H1 (cell line): ENCODE measurements around the gene TEX28. TPM values are rescaled to one million over a fixed set of nuclear protein-coding genes. Genes with fewer than 3 reads are reported as not detected.

Source experiments
- JUND ChIP-seq: IDR thresholded peaks from 2 replicates; pipeline ENCODE4 v1.6.1; 2011; ENCODE audit warnings: mild to moderate bottlenecking, improper control_type of control experiment, low read length
- SIRT6 ChIP-seq: IDR thresholded peaks from one replicate; pipeline ENCODE4 v1.7.1; 2012; ENCODE audit warnings: low read length, inconsistent platforms
- TAF1 ChIP-seq: IDR thresholded peaks from 2 replicates; pipeline ENCODE4 v1.6.1; 2011; ENCODE audit warnings: mild to moderate bottlenecking, low read depth, low read length
- TEAD4 ChIP-seq: IDR thresholded peaks from 2 replicates; pipeline ENCODE4 v1.6.1; 2012; ENCODE audit warnings: low read depth, low read length, inconsistent platforms, mixed read lengths
- polyA plus RNA-seq, 7 experiments: library from polyadenylated mRNA; depleted of rRNA in 3 of 7; stranded (reverse) in 5 of 7; unstranded in 2 of 7; fragments of >200 nt in 5 of 7; fragments of 200-250 nt in 2 of 7; gene quantifications; 1 replicate in 5 of 7; 2 replicates in 1 of 7; 4 replicates in 1 of 7; pipeline versions ENCODE4 v1.2.1 to v1.2.3, GENCODE V29; 2011 to 2013; ENCODE audit warnings: missing spikeins in 2 of 7, mixed read lengths in 2 of 7
- total RNA-seq: library from RNA; stranded (reverse); fragmentation: NEBNext Ultra II Directional; extraction: Animal tissue kit (Norgen Biotek cat#: 25700); gene quantifications from 2 replicates; pipeline ENCODE4 v1.2.1, GENCODE V29; 2021
- TF ChIP-seq, protein P1 (sequence below): IDR thresholded peaks from 2 replicates; pipeline ENCODE4 v1.6.1; 2011; ENCODE audit warnings: low read length, improper control_type of control experiment

TEX28 gene
- total and polyA plus RNA-seq, 2 of the 8 experiments (the other 6 are each of a cell fraction or from before 2014, with no cell fraction given): not detected

DNA sequence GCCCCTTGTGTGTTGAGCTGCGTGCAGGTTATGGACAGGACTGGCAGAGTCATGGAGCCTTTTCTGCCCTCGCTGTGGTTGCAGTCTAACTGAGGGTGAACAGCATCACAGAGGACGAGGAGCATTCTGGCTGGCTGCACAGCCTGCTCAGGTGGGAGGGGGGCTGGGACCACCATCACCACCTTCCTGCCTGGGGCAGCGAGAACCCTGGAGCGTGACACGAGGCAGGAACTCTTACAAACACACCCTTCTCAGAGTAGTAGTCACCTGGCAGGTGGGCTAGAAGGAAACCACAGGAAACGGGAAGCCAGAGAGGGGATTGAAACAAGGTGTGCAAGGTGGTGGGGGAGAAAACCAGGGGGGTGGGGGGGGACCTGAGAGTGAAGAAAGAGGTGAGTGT lies 26.2 kb upstream of the TEX28 start (continued):
- TF ChIP-seq, protein P1, sequence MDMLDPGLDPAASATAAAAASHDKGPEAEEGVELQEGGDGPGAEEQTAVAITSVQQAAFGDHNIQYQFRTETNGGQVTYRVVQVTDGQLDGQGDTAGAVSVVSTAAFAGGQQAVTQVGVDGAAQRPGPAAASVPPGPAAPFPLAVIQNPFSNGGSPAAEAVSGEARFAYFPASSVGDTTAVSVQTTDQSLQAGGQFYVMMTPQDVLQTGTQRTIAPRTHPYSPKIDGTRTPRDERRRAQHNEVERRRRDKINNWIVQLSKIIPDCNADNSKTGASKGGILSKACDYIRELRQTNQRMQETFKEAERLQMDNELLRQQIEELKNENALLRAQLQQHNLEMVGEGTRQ: no peak
- TF ChIP-seq SIRT6: no peak
- TF ChIP-seq JUND: no peak
- no peak for TF ChIP-seq TAF1
- no peak for TF ChIP-seq TEAD4
